ENCODE data around the gene JAK1. TPM values are rescaled to one million over a fixed set of nuclear protein-coding genes. Genes with fewer than 3 reads are reported as not detected.
"Not testable (repeated sequence)": the region's sequence is repeated elsewhere in the genome, so short reads cannot be mapped to it uniquely, and the experiment has no call there.

Gene JAK1
- total RNA-seq, 3 donors from 2014 or later, result 179 to 258 (median 196) TPM

DNA sequence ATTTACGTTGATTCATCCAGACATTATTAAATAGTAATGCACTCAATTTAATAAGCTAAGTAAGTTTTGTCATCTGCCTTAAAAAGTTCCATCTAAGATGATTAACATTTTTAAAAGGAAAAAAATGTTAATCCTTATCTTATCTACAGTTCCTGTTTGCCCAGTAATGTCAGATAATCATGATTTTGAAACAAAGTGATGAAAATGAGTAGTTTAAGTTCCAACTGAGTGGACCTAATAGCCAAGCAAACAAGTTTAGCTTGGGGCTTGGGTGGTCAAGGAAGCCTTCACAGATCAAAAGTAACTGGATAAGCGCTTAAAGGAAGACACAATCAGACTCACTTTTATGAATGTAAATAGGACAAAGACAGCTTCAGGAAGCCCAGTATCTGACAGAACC lies 40.5 kb upstream of the JAK1 start:
- no peaks in the 10 kb centered on the region for H3K36me3 ChIP-seq

DNA sequence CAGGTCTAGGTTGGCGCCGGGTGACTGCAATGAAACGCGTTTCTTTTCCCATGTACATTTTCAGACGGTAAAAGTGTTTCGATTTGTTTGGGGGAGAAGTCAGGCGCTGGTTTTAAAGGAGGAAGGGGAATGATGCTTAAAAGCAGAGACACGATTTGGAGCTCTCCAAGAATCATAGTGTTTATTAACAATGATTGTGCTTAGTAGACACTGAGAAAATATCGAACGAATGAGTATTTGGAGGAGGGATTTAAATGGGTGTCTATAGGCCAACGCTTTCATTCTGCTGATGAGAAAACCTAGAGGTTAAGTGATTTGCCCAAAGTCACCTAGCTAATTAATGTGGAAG lies 36.9 kb upstream of the JAK1 start:
- no peak for TF ChIP-seq POLR2AphosphoS5 (IDR thresholded peaks at IDR 0.05)
- TF ChIP-seq CTCF (IDR thresholded peaks at IDR 0.05), result no peak
- TF ChIP-seq POLR2A (IDR thresholded peaks at IDR 0.05), result no peak
- Histone ChIP-seq H3K27me3 (no peaks in the 10 kb centered on the region), H3K27ac (peak overlapping the region; percentile 98 to 100), H3K4me3 (peak overlapping the region; percentile 54 to 89 (median 66)), H3K9me3 (no peaks in the 10 kb centered on the region), H3K36me3 (no peaks in the 10 kb centered on the region), H3K4me1 (peaks cover 6% of the 10 kb centered on the region in 2 donors)
- no peak for DNase-seq (ENCODE audit: low spot score in 2 of 2)
- intact Hi-C loops (cut with DNase I; ENCODE audit: low total_unique reads), result no loop called here

More for the DNA sequence above, 40.5 kb upstream of the JAK1 start:
- intact Hi-C loops (cut with DNase I; ENCODE audit: low total_unique reads), result loop anchor here (5.0 kb wide), 1 partner anchor 1120 kb away; no protein-coding TSS in a partner anchor
- Histone ChIP-seq H3K27ac (peak overlapping the region in 1 of 2 donors; percentile 20), H3K4me1 (peaks cover 3 to 4% of the 10 kb centered on the region in 2 donors), H3K4me3 (no peak overlapping the region), H3K27me3 (no peaks in the 10 kb centered on the region), H3K9me3 (no peaks in the 10 kb centered on the region)
- no peak for TF ChIP-seq POLR2AphosphoS5 (IDR thresholded peaks at IDR 0.05)
- no peak for TF ChIP-seq POLR2A (IDR thresholded peaks at IDR 0.05)
- no peak for TF ChIP-seq CTCF (IDR thresholded peaks at IDR 0.05)
- DNase-seq (ENCODE audit: low spot score in 2 of 2), result no peak

GRCh38 chr1:65002508-65003315 lies 36.4 kb upstream of the JAK1 start:
- intact Hi-C loops (cut with DNase I; ENCODE audit: low total_unique reads), result no loop called here
- Histone ChIP-seq H3K4me1 (peaks cover 6% of the 10 kb centered on the region in 2 donors), H3K36me3 (no peaks in the 10 kb centered on the region), H3K4me3 (peak overlapping the region; percentile 54 to 89 (median 66)), H3K27ac (peak overlapping the region; percentile 98 to 100), H3K9me3 (no peaks in the 10 kb centered on the region), H3K27me3 (no peaks in the 10 kb centered on the region)
- TF ChIP-seq POLR2AphosphoS5 (IDR thresholded peaks at IDR 0.05) (peak; percentile 73 to 91 (median 89)), POLR2A (IDR thresholded peaks at IDR 0.05) (peak; percentile 43), CTCF (IDR thresholded peaks at IDR 0.05) (no peak)
- DNase-seq (ENCODE audit: low spot score in 2 of 2), result peak; percentile 84 to 91

DNA sequence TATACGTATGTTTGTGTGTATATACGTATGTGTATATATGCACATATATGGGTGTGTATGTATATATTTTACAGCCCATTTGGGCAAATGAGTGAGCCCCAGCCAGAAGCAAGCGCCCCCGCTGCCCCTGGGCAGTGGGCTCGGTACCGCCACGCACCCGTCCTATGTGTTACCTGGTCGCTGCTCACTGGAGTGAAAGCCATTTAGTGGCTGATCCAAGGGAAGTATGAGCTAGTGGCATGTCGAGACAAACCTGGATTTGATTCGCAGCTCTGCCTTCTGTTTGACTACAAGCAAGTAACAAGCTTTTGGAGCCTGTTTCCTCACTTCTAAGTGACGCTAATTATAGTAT lies 35.8 kb upstream of the JAK1 start:
- Histone ChIP-seq H3K4me1 (peaks cover 6% of the 10 kb centered on the region in 2 donors), H3K9me3 (no peaks in the 10 kb centered on the region), H3K4me3 (peak overlapping the region; percentile 54 to 89 (median 66)), H3K36me3 (no peaks in the 10 kb centered on the region), H3K27ac (peak overlapping the region; percentile 98 to 100), H3K27me3 (no peaks in the 10 kb centered on the region)
- DNase-seq (ENCODE audit: low spot score in 2 of 2), result no peak
- TF ChIP-seq POLR2A (IDR thresholded peaks at IDR 0.05) (no peak), CTCF (IDR thresholded peaks at IDR 0.05) (no peak), POLR2AphosphoS5 (IDR thresholded peaks at IDR 0.05) (no peak)
- intact Hi-C loops (cut with DNase I; ENCODE audit: low total_unique reads), result no loop called here

DNA sequence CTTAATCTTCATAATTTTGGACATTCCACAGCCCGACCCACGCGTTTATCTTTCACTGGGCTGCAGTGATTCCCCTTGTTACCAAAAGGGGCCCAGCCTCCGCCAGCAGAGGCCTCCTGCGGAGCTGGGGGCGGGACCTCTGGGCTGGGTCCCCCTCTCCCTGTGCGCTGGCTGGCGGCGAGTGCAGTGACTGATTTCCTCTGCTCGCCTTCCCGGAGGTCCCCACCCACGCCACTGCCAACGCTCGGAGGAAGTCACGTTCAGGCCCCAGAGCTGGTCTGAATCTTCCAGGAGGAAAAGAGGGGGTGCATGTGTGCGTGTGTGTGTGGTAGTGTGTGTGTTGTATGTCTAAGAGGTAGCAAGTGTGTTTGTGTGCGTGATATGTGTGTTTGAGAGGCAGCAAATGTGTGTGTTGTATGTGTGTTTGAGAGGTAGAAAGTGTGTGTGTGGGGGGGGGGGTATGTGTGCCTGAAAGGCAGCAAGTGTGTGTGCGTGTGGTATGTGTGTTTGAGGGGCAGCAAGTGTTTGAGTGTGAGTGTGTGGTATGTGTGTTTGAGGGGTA lies 35.0 kb upstream of the JAK1 start:
- Histone ChIP-seq H3K27ac (peak overlapping the region; percentile 98 to 100), H3K4me1 (peaks cover 6 to 10% of the 10 kb centered on the region in 2 donors), H3K9me3 (no peaks in the 10 kb centered on the region), H3K36me3 (no peaks in the 10 kb centered on the region), H3K27me3 (no peaks in the 10 kb centered on the region), H3K4me3 (peak overlapping the region in 1 of 3 donors; percentile 89)
- TF ChIP-seq POLR2A (IDR thresholded peaks at IDR 0.05), result no peak
- peak; percentile 22 to 57 (median 41) for TF ChIP-seq POLR2AphosphoS5 (IDR thresholded peaks at IDR 0.05)
- peak in 1 of 3 donors; percentile 6 for TF ChIP-seq CTCF (IDR thresholded peaks at IDR 0.05)
- DNase-seq (ENCODE audit: low spot score in 2 of 2), result peak in 1 of 2 donors; percentile 44
- intact Hi-C loops (cut with DNase I; ENCODE audit: low total_unique reads), result no loop called here

GRCh38 chr1:64998425-64998948 lies 32.1 kb upstream of the JAK1 start:
- H3K27ac ChIP-seq; H3K9me3 ChIP-seq; H3K4me3 ChIP-seq; intact Hi-C loops (cut with DNase I; ENCODE audit: low total_unique reads); H3K4me1 ChIP-seq; DNase-seq (ENCODE audit: low spot score in 2 of 2); H3K36me3 ChIP-seq; H3K27me3 ChIP-seq: not testable (repeated sequence)

Data from breast epithelium (tissue), 4 donors.